NK-92 (cell line): ENCODE measurements around the gene TMEM219.
"Not testable (repeated sequence)": the region's sequence is repeated elsewhere in the genome, so short reads cannot be mapped to it uniquely, and the experiment has no call there.

ENCODE experiments used
- DNase-seq: peaks from one replicate; lab custom pipeline; 2025; ENCODE audit not compliant: unreplicated experiment; lab: John Stamatoyannopoulos, UW

The TMEM219 gene

GRCh38 chr16:29961479-29962343 lies at the start of gene TMEM219:
Gene TMEM219 (plus strand): TSS chr16:29962079. CDS start chr16:29963144, 1,065 bp downstream.
- peak; percentile 46 for DNase-seq

DNA sequence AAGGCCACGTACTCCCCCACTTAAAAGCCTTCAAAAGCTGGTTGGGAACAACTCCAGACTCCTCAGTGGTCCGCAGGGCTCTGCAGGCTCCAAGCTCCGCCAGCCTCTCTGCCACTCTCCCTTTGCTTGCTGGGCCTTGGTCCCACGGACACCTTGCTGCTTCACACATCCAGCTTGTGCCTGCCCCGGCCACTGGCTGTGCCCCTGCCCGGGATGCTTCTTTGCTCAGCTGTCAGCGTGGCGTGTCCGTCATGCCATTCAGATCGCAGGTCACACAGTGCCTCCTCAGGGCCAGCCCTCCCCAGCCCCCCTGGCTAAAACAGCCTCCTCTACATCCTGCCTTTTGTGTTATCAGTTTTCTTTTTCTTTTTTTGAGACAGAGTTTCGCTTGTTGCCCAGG lies 49.8 kb upstream of the TMEM219 start:
- no peak for DNase-seq

- no peak for DNase-seq
Observed at GRCh38 chr16:29913514-29913913, 48.4 kb upstream of the TMEM219 start.

DNA sequence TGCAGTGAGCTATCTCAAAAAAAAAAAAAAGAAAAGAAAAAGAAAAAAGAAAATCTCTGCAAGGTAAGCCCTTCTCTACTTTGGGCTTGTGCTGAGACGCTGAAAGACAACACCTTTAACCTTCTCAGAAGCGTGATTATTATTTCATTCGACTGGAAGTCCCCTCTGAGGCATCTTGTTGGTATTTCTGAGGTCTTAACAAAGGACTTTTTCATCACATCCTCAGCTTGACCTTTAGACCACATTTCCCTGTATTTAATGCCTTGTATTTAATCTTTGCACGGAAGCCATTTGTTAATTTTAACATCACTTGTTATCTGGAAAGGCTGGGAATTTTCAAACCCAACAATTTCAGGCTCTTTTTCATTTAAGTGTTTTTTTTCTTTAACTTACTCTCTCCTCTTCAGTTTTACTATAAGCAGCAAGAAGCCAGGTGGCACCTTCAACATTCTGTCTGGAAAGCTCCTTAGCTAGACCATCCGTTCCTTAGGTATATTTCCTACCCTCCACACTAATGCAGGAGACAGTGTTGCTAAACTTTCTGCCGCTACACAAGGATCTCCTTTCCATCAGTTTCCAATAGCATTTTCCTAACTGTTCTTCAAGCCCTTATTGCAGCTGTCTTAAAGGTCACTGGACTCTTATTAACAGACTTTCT lies 46.2 kb upstream of the TMEM219 start:
- no peak for DNase-seq

DNA sequence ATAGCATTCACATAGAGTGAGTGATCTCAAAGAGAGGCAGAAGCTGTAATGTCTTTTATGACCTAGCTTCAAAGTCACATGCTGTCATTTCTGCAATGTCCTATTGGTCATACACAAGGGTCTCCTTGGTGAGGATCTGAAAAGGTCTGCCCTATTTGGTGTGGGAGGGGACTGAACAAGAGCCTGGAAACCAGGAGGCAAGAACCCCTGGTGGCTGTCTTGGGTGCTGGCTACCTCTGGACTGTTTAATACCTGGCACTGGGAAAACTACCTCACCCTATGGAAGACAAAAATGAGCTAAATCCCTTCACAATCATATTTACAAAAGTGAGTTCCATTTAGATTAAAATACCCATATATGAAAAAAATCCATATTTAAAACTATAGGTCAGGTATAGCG lies 44.9 kb upstream of the TMEM219 start:
- DNase-seq: no peak

GRCh38 chr16:29920288-29921033 lies 41.4 kb upstream of the TMEM219 start:
- no peak for DNase-seq

GRCh38 chr16:29921034-29921385 lies 40.9 kb upstream of the TMEM219 start:
- no peak for DNase-seq

GRCh38 chr16:29922326-29922725 lies 39.6 kb upstream of the TMEM219 start:
- DNase-seq: no peak

GRCh38 chr16:29922986-29923501 lies 38.8 kb upstream of the TMEM219 start:
- no peak for DNase-seq

DNA sequence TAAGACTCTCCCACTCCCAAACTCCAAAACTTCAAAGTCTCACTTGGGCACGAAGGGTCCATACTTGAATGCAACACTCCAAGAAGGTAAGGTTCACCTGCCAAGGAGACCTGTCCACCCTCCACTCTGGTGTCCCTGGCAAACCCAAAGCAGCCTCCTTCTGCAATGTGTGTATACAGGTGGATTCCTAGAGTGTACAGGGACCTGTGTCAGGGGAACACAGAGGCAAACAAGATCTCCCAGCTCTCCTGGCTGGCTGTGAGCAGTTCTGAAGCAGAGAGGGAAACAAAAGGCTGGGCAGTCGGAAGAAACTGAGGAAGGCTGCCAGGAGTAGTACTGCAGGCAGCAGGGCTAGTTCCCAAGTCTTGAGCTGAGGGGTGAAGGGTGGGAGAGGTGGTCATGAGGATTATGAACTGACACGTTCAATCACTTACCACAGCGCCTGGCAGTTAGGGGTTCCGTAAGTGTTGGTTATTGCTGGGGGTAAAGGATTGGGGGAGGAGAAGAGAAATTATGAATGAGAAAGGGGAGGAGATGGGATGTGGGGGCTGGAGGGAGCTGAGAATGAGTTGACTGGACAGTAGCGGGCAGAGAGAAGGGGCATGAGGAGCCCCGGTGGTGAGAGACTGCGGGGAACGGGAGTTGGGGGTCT lies 36.6 kb upstream of the TMEM219 start:
- no peak for DNase-seq

DNA sequence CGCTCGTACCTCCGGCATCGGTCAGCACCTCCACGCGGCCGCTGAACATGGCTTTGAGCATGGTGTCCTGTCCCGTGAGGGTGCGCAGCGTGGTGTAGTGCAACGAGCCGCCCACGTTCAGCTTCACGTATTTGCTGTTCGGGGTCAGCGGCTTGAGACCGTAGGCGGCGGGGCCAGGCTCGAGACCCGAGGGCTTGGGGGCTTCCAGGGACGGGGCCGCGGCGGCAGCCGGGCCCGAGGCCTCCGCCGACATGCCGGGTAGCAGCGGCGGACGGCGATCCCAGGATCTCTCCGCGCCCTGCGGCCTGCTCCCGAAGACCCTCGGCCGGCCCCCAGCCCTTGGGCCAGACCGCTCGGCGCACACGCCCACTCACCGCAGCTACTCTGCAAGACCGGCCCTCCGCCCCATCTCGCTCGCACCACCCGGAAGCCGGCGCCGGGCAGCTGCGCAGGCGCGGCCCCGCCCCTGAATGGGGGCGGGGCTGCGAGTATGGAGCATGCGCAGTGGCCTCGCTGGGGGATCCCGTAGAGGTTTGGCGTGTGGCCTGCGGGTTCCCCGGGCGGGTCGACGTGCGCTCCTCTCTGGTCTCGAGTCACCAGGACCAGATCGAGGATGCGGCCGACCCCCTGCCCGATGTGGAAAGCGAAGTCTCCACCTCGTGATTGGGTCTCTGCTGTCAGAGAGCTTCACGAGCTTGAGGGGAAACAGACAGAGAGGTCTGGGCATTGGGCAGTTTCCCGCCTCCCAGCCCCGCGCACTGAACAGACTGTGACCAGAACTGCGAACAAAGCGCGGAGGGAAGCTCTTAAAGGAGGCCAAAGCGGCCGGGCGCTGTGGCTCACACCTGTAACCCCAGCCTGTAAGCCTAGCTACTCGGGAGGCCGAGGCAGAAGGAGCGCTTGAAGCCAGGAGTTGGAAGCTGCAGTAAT lies 35.8 kb upstream of the TMEM219 start, which contains the start of gene KCTD13:
Gene KCTD13 (minus strand): TSS at position 446 of the 930 bp plus-strand sequence. CDS start 193 bp downstream, at position 253.
- DNase-seq: no peak

GRCh38 chr16:29926711-29927052 lies 35.2 kb upstream of the TMEM219 start:
- no peak for DNase-seq

DNA sequence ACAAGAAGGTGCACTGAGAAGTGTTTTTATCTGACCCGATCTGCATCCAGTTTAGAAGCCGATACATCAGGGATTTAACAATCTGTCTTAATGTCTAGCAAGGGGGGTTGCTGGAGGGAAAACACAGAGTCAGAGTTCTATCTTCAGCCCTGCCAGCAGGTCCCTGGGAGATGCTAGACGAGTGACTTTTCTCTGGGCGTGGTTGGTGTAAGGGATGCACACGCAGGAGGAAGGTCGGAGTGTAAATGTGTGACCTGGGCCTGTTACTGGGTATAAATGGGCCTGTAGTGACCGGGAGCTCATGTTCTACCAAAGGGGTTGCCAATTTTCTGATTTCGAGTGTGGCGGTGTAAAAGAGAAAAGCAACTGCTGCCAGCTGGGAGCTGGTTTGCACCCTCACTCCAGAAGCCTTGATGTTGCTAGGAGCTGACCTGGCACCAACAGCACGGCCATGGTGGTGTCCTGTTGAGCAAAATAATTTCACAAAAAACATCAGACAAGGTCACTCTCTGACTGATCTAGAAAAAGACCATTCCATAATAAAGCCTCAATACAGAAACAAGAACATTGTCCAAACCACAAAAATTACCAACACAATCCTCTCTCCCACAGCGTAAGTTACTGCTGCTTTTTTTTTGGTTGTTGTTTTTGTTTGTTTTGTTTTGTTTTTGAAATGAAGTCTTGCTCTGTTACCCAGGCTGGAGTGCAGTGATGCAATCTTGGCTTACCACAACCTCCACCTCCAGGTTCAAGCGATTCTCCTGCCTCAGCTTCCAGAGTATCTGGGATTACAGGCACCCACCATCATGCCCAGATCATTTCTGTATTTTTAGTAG lies 34.6 kb upstream of the TMEM219 start:
- no peak for DNase-seq

DNA sequence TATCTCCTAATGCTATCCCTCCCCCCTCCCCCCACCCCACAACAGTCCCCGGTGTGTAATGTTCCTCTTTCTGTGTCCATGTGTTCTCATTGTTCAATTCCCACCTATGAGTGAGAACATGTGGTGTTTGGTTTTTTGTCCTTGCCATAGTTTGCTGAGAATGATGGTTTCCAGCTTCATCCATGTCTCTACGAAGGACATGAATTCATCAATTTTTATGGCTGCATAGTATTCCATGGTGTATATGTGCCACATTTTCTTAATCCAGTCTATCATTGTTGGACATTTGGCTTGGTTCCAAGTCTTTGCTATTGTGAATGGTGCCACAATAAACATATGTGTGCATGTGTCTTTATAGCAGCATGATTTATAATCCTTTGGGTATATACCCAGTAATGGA lies 30.1 kb upstream of the TMEM219 start:
- not testable (repeated sequence) for DNase-seq

DNA sequence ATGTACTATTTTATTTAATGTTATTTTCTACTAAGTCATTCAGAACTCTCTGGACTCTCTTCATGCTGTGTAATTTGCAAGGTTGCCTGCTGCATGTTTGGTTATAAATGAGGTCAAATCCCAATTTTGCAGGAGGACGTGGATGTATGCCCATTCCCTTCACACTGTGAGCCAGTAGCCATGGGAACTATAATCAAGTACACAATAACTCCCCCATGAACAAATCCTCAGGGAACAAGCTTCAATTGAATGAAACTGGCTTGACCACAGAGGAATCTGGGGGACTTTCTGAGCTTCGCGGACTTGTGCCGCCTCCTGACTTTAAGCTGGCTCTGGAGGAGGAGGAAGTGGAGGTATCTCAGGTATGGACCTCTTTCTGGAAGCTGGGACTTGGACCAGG lies 21.2 kb upstream of the TMEM219 start:
- no peak for DNase-seq

DNA sequence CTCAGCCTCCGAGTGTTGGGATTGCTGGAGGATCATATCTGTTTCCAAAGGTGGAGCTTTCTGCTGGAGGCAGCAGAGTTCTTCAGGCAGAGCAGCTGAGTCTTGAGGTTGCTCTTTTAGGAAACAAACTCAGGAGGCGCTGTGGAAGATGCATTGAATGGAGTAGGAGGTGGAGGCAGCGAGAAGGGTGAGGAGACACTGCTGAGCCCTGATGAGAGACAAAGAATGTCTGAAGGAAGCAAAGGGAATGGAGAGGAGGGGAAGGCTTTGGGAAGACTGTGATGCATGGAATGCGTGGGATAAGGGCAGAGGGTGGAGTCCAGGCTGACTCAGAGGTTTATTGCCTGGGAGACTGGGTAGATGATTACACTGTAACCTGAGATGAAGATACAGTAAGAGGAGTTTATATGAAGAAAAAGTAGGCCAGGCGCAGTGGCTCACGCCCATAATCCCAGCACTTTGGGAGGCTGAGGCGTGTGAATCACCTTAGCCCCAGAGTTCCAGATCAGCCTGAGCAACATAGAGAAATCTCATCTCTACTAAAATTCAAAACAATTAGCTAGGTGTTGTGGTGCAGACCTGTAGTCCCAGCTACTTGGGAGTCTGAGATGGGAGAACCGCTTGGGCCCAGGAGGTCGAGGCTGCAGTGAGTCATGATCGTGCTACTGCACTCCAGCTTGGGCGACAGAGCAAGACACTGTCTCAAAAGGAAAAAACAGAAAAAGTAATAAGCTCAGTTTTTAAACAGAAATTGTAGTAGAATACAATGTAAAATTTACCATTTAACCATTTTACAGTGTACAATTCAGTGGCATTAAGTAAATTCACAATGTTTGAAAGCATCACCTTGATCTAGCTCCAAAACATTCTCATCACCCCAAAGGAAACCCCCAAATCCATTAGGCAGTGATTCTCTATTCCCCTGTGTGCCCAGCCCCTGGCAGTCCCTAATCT lies 17.8 kb upstream of the TMEM219 start:
- DNase-seq: no peak

DNA sequence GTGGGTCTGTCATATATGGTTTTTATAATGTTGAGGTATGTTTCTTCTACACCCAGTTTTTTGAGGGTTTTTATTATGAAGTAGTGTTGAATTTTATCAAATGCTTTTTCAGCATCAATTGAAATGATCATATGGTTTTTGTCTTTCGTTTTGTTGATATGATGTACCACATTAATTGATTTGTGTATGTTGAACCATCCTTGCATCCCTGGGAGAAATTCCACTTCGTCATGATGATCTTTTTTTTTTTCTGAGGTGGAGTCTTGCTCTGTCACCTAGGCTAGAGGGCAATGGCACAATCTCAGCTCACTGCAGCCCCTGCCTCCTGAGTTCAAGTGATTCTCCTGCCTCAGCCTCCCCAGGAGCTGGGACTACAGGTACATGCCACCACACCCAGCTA lies 14.0 kb upstream of the TMEM219 start:
- no peak for DNase-seq
